Effector CD4-positive, alpha-beta T cell (primary cell): ENCODE results near the gene FOXN1.

Source experiments
- DNase-seq: peaks from one replicate; pipeline ENCODE4 v3.0.0-alpha.2; 2020

The FOXN1 gene

DNA sequence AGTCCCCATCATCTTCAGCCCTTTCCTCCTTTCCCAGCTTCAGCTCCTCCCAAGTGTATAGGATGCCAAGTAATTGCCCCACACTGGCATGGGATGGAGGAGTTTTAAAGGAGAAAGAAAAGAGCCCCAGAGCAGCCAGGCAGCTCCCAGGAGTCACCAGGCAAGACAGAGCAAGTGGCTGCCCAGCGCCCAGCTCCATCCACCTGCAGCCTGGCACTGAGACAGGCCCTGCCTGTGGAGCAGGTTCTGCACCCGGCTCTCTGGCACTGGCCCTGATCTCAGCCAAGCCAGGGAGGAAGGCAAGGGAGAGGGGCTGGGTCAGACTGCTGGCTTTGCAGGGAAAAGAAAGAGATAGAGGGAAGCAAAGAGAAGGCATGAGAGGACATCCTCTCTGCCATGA, 21.7 kb downstream of the FOXN1 start:
- no peak for DNase-seq

DNA sequence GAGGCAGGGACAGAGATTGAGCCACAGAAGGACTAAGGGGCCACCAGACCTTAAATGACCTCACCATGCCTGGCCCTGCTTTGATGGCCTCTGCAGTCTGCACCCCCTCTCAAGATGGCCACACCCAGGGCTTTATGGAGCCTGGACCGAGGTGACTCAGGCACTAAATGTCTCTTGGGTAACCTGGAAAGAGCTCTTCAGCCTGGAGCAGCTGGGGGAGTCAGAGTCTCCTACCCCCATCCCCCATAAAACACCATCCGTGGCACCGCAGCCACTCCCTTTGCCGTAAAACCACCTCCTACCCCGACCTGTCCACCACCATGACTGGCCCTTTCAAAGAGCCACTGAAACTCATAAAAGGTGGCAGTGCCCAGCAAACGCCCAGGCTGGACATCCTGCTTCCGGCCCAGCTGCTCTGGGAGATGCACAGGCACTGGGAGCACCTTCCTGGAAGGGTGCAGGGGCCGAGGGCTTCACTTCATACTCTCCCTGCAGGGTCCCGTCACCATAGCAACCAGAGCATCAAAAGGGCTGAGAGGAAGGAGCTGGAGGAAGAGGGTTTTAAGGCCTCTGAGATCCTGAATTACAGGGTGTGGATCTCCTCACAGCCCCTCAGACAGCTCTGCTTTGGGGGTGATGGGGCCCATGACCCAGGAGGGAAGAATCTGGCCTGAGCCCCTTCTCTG, 22.3 kb downstream of the FOXN1 start:
- no peak for DNase-seq

DNA sequence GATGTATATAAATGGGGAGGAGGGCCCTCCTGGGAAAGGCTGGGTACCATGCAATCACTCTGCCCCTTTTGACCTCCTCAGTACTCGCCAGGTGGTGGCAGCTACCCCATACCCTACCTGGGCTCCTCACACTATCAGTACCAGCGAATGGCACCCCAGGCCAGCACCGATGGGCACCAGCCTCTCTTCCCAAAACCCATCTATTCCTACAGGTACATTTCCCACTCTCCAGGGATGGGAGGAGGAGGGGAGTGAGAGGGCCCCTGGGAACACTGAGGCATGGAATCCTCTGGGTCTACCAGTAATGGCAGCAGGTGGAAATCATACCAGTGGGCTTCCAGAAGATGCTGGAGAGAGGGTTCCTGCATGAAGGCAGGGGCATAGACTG, 22.9 kb downstream of the FOXN1 start:
- no peak for DNase-seq

DNA sequence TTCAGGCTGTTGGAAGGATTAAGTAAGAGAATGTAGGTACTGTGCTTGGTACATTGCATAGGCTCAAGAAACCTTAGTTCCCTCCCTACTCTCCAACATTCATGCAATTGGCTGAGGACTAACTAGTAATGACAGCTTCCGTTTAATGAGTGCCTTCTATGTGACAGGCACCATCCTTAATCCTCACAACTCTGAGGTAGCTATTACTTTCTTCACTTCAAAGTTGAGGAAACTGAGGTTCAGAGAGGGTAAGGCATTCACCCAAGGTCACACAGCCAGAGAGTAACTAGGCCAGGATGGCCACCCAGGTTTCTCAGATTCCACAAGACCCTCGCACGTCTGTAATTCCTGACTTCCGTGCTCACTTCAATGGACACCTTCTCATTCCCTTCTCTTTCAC, 24.1 kb downstream of the FOXN1 start:
- no peak for DNase-seq

DNA sequence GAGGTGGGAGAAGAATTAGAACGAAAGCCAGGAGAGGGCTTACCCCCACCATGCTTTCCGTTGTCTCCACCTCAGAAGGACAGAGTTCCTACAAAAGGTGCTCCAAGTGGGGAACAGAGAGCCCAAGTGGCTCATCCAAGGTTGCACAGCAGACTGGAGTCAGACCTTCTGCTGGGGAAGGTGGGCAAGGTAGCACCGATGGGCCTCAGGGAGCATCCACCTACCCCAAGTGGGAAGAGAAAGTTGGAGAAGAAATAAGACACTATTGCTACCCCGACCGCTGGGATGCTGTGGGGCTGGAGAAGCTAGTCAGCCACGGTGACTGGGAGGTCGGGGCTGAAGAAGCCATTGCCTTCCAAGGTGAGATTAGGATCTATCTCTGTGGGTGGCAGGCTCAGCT, 24.8 kb downstream of the FOXN1 start:
- DNase-seq = no peak

DNA sequence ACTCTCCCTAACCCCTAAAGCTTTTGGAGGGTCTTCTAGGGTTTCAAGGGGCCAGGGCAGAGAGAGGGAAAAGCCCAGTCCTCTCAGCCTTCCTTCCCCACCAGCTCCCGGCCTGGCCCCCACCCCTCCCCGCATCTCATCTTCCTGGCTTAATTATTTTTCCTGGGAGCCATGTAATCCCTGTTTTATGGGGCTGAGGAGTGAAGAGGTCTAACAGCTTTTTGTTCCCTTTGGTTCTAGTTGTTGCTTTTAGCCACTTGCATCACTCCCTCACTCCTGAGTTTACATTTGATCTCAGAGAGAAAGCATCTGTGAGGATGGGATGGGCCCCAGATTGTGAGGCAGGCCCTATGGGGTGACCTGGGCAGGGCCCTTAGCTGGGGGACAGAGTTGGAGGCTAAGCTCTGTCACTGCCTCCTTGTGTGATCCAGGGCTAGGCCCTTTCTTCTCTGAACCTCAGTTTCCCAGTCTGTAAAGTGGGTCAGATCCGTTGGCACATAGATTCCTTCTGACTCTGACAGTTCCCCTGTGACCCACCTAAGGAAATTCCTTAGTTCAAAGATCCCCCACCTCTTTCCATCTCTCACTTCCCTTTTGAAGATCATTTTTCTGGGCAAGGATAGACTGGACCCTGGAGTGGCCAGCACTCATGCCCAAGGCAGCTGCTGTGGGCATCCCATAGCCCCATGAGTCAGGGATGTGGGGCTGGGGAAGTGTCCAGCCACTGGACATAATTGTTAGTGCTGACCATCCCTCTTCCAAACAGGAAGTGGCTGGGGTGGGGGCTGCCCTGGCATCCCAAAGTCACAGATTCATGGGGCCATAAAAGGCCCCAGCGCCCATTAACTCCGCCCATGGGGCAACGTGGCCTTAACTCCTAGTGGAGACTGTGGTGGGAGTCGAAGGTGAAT, 26.2 kb downstream of the FOXN1 start:
- no peak for DNase-seq

DNA sequence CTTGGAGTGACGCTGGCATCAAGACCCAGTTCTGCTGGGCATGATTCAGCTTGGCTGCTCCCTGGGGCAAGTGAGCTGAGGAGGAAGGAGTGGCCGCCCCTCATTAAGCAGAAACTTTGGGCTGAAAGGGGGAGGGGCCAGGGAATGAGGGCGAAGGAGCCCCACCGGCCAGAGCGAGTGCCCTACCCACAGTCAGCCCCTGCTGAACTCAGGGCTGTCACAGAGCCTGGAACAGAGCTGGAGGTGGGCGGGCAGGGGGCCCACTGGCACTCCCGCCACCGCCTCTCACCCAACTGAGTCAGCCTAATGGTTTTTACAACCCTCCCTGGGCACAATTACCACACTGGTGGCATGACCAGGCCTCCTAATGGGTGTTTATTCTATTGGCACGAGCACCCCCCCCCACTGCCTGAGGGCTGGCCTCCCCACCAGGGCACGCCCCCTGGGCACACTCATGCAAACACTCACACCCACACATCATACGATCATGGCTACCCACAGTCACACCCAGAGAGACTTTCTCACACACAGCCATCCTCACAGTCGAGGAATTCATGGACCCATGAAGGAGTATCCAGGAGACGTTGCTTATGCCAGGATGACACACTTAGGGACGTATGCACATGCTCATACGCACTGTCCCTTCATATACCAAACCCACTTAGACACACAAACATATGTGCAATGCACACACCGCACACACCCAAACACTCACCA, 27.1 kb downstream of the FOXN1 start:
- DNase-seq = no peak

DNA sequence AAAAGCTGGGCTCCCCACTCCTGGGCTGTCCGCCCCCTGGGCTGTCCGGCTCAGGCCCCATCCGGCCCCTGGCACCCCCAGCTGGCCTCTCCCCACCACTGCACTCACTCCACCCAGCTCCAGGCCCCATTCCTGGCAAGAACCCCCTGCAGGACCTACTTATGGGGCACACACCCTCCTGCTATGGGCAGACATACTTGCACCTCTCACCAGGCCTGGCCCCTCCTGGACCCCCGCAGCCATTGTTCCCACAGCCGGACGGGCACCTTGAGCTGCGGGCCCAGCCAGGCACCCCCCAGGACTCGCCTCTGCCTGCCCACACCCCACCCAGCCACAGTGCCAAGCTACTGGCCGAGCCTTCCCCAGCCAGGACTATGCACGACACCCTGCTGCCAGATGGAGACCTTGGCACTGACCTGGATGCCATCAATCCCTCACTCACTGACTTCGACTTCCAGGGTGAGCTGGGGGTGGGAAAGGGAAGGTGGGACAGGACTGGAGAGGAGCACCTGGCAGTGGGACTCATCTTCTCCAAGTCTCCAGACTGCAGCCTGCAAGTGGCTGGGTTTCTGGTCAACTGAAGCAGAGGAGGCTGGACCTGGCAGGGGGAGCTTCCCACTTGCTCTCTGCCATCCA, 28.7 kb downstream of the FOXN1 start:
- DNase-seq = no peak

DNA sequence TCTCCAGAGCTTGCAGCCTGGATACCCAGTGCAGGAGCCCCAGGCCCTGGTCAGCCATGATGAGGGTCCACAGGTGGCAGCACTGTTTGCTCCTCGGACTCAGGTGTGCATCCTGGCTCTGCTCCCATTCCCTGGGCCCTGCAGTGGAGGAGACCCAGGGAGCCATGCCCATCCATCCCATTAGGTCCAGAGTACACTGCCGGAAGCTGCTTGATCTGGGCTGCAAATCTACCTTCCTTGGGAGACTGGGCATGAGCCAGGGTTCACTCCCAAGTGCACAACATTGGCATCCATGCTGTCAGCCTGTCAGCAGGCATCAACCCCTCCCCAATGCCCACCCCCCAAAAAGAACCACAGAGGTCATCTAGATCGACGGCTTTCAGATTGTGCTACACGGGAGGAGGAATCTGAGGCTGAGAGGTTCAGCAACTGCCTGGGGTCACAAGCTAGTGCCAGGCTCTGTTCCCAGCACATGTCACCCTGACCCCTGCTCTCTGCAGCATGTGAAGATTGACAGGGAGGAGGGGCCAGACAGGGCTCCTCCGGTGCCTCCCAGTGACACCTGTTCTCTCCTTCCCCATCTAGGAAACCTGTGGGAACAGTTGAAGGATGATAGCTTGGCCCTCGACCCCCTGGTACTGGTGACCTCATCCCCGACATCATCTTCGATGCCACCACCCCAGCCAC, 30.5 kb downstream of the FOXN1 start:
- DNase-seq = no peak

DNA sequence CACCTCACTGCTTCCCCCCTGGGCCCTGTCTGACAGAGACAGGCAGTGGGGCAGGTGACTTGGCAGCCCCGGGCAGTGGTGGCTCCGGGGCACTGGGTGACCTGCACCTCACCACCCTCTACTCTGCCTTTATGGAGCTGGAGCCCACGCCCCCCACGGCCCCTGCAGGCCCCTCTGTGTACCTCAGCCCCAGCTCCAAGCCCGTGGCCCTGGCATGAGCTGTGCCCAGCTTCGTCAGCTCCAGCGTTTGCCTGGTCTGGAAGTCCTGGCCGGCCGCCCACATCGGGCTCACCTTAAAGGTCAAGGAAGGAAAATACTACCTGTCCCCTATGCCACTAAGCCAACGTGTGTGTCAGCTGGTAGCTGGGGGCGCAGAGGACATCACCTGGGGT, 31.1 kb downstream of the FOXN1 start:
- DNase-seq = no peak

DNA sequence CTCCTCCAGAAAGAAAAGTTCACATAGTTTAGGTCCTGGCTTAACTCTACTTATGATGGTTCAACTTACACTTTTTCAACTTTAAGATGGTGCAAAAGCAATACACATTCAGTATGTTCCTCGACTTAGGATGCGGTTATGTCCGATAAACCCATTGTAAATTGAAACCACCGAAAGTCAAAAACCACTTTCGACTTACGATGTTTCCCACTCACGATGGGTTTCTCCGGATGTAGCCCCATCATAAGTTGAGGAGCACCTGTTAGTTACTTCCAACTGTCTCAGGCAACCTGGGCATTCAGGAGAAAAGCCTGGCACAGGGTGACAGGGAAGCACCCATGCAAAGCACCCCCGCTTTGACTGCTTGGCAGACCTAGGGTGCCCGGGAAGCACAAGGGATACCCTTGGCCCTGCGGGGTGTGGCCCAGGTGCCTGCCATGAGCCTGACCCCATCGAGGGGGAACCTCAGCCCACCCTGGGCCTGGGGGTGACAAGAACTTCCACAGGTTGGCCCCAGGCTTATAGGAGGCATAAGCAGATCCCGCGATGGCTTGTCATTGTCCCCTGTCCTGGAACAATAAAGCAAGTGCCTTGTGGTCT, 32.2 kb downstream of the FOXN1 start:
- no peak for DNase-seq

DNA sequence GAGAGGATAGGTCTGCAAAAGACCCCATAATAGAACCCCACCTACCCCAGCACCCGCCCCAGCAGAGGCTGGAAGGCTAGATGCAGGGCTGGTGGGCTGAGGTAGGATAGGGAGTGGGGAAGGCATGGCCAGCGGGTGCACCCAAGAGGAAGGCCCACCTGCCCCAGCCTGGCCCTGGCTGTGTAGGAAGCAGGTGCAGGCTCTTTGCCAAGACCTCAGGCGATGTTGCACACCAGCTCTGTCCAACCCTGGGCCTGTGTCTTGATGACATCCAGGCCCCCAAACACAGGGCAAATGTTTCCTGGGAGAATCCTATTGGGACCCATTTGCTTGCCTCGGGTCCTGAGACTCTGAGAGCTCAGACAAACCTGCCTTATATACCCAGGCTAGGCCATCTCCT, 34.1 kb downstream of the FOXN1 start:
- DNase-seq = no peak

DNA sequence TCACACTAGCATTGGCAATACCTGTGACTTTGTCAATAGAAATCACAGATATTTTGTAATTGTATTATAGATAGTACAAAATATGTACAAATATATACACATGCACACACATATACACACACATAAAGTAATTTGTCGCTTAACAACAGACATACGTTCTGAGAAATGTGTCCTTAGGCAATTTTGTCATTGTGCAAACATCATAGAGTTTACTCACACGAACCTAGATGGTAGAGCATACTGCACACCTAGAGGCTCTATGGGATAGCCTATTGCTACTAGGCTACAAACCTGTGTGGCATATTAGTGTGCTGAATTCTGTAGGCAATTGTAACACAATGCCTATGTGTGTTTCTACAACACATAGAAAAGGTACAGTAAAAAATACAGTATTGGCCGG, 35.3 kb downstream of the FOXN1 start:
- no peak for DNase-seq

DNA sequence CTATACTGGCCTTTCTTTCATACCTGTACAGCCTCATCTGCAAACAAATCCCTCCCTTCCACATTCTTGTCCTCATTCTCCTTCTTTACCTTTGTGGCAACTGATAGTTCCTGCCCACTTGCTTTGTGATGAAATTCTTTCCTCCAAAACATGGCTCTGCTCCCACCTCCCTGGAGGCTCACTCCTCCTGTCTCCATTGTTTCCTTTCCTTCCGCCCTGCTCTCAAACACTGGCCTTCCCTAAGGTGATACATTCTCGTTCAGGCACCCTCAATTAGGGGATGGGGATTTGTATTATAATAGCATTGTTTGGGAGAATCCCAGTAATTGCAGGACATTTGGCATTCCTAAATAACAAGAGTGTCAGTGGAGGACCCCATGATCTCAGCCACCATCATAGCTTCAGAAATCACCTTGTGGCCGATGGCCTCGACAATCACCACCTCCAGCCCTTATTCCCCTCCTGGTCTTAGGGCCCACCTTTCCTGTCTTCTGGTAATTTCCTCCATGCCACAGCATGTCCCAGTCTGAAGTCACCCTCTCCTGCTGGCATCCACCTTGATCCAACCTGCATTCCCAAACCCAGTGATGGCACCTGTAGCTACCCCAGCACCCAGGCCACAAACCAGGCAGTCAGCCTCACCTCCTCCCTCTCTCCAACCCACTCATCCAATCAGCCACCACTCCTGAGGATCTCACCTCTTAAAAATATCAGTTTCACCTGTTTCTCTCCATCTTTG, 38.4 kb downstream of the FOXN1 start:
- no peak for DNase-seq

DNA sequence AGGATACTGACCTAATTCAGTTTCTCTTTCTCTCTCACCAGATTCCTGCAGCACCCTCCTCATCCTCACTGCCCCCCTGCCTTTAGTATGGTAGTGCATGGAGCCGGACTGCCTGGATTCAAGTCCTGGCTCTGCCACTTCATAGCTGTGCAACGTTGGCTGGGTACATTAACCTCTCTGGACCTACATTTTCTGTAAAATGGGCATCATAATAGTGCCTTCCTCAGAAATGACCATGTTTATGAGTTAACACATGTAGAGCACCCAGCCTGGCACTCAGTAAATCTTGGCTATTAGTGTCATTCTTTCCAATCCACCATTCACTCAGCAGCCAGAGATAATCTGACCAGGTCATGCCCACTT, 39.0 kb downstream of the FOXN1 start:
- DNase-seq = no peak

DNA sequence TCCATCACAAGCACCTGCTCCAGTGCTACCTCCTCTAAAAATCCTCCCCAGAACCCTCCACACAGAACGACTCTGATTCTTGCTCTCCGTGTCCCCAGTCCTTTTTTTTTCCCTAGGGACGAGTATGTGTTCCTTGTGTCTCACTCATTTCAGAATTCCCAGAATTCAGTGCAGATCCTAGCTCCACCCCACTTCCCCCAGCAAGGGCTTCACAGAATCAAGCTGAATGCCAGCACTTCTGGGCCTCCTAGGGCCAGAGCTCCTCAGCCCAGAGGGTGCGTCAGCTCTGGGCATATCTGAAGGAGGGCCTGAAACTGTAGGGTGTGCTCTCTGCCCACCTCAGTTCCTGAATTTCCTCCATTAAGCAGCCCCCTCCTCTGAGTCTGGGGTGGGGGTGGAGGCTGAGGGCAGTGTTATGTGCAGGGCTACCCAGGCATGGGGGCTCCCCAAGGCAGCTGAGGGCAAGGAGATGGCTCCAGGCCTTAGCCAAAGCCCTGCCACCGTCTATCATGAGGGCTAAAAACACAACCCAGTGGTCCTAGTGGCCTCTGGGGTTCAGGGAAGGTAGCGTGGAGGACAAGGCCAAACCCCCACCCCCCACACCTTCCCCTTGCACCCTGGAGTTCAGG, 39.8 kb downstream of the FOXN1 start:
- no peak for DNase-seq

DNA sequence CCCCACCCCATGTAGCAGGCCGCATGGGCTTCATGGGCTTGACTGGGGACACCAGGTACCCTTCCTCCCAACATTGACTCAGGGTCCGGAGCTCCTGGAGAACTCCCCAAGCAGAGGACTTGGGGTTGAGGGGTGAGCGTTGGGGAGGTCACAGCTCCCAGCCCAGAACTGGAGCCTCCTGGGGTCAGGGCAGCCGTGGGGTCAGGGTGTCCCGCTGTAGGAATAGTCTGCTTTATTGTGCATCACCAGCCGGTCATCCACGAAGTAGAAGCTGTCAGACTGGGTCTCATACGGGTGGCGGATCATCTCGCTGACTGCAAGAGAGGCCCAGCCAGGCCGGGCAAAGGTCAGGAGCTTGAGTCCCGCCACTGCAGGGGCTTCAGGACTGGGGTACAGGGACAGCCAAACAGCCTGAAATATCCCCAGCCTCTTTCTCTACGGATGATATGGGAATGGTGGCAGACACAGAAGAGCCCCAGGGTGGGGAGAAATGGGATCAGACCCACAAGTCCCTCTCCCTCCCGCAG, 41.0 kb downstream of the FOXN1 start:
- DNase-seq = no peak

DNA sequence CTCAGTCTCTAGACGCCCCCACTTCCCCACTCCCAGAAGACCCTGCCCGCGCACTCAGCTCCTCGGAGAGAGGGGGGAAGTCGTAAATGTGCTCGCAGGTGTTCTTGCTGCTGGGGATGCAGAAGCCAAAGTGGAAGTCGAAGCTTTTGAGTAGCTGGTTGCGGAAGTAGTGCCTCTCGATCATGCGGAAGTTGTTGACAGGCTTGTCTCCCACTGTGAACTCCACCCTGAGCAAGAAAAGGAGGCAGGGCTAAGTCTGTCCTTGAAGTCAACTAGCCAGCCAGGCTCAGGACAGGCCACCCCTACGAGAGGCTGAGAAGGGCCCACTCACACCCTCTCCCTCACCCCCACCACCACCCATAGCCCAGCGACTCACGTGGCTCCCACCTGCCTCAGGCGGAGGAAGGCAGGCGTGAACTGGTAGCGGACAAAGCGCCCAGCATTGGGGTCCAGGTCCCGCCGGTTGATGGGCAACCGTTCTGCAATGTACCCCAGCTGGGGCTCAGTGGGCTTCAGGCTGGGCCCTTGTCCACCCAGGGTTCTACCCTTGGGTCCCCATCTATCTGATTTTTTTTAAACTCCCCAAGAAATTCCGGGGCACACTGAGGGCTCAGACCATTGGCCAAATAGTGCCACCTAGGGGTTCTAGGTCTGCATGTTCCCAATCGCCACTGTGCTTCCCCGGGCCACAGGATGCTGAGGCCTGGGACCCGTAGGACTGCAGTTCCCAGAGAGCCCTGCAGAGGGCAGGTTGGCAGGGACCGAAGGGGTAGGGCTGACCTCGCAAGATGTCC, 41.7 kb downstream of the FOXN1 start:
- peak; percentile 28 for DNase-seq

DNA sequence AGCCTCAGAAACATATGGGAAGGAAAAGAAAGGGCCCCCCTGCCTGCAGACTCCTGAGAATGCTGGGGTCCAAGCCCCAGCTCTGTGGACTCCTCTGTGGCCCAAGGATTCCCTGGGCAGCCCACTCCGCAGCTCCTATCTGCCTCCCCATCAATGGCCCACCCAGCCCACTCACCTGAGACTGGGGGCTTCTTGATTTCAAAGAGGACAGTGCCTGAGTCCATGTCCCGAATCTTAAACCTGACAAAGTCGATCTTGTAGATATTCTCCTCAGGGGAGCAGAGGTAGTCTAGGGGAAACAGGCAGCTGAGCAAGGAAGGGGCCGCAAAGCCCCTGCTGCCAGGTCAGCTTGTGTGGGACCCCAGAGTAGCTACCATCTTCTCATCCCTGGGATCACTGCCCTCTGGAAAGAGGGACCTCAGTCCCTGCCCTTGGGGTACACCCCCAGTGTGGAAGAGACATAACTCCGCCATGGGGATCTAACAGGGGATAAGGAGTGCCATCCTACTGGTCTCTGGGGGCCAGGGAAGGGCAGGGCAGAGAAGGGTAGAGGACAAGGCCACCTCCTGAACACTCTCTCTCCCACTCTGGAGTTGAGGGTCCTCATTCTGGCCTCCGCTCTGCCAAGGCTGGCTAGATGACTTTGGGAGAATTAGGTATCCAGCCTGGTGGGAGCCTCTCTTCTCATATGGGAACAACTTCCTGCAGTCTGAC, 42.4 kb downstream of the FOXN1 start:
- DNase-seq = no peak
